Neural crest cell (in vitro differentiated cells): Measurements from ENCODE around the gene ELAC2. TPM values are rescaled to one million over a fixed set of nuclear protein-coding genes. Genes with fewer than 3 reads are reported as not detected.
A peak's percentile ranks its signal among the peaks of the same experiment; 100 is the strongest.

ENCODE experiments used
- DNase-seq: peaks from one replicate; pipeline ENCODE4 v3.0.0; 2021; ENCODE audit warnings: low read depth, mixed read lengths, low spot score
- H3K27ac Mint-ChIP-seq: one replicate; pipeline ENCODE4 v1.8.0; 2021; ENCODE audit warnings: mild to moderate bottlenecking, mixed read lengths; ENCODE audit not compliant: unreplicated experiment
- H3K27me3 Mint-ChIP-seq: 2 replicates; pipeline ENCODE4 v1.8.0; 2021; ENCODE audit warnings: low read depth, mild to moderate bottlenecking, mixed read lengths
- H3K36me3 Mint-ChIP-seq: 2 replicates; pipeline ENCODE4 v1.8.0; 2021; ENCODE audit warnings: low read depth, mild to moderate bottlenecking, mixed read lengths
- H3K4me1 Mint-ChIP-seq: 2 replicates; pipeline ENCODE4 v1.8.0; 2021; ENCODE audit warnings: mixed read lengths
- H3K4me3 Mint-ChIP-seq: one replicate; pipeline ENCODE4 v1.8.0; 2021; ENCODE audit warnings: mild to moderate bottlenecking, mixed read lengths
- H3K9me3 Mint-ChIP-seq: 2 replicates; pipeline ENCODE4 v1.8.0; 2021; ENCODE audit warnings: mixed read lengths
- total RNA-seq: library from RNA; stranded (reverse); gene quantifications from 2 replicates; pipeline ENCODE4 v1.2.1, GENCODE V29; 2021
- TF ChIP-seq, protein P1 (sequence below): fragments of 200-600 bp; sonication (generic); conservative IDR thresholded peaks from 2 replicates; pipeline ENCODE4 v1.5.0; 2021; ENCODE audit warnings: antibody characterized with exemption, mild to moderate bottlenecking

Gene ELAC2
- total RNA-seq, 1 donor from 2014 or later: 66.9 TPM

GRCh38 chr17:13016881-13017654, 759 bp downstream of the ELAC2 start:
- H3K4me3 Mint-ChIP-seq: peak overlapping the region; percentile 96
- peaks cover 17% of the 10 kb centered on the region for H3K4me1 Mint-ChIP-seq
- H3K9me3 Mint-ChIP-seq: no peaks in the 10 kb centered on the region
- H3K36me3 Mint-ChIP-seq: peaks cover 4% of the 10 kb centered on the region
- TF ChIP-seq, protein P1, sequence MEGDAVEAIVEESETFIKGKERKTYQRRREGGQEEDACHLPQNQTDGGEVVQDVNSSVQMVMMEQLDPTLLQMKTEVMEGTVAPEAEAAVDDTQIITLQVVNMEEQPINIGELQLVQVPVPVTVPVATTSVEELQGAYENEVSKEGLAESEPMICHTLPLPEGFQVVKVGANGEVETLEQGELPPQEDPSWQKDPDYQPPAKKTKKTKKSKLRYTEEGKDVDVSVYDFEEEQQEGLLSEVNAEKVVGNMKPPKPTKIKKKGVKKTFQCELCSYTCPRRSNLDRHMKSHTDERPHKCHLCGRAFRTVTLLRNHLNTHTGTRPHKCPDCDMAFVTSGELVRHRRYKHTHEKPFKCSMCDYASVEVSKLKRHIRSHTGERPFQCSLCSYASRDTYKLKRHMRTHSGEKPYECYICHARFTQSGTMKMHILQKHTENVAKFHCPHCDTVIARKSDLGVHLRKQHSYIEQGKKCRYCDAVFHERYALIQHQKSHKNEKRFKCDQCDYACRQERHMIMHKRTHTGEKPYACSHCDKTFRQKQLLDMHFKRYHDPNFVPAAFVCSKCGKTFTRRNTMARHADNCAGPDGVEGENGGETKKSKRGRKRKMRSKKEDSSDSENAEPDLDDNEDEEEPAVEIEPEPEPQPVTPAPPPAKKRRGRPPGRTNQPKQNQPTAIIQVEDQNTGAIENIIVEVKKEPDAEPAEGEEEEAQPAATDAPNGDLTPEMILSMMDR: no peak
- H3K27ac Mint-ChIP-seq: no peak overlapping the region
- no peak for DNase-seq
- no peaks in the 10 kb centered on the region for H3K27me3 Mint-ChIP-seq

- H3K27ac Mint-ChIP-seq: no peak overlapping the region
- no peak for DNase-seq
- peaks cover 17% of the 10 kb centered on the region for H3K4me1 Mint-ChIP-seq
- H3K27me3 Mint-ChIP-seq: no peaks in the 10 kb centered on the region
- TF ChIP-seq, protein P1: no peak
- H3K4me3 Mint-ChIP-seq: peak overlapping the region; percentile 63
- no peaks in the 10 kb centered on the region for H3K9me3 Mint-ChIP-seq
- peaks cover 10% of the 10 kb centered on the region for H3K36me3 Mint-ChIP-seq
Observed at GRCh38 chr17:13014801-13015200, 3.0 kb downstream of the ELAC2 start.

DNA sequence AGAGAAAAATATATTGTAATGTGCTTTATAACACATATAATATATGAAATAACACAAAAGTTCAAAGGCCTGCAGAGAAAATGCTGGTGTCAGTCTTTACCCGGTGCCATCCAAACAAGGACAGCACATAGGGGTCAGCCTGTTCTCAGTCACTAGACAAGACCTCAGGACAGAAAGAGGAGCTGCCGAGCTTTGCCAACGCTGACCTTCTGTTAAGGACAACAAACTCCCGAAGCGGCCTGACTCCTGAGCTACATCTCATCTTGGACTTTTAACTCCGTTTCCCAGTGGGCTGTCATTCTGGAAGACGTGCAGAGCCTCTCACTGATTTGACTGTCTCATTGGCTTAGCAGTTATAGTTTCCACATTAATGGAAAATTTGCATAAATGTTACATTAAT, 6.9 kb downstream of the ELAC2 start:
- Mint-ChIP-seq H3K9me3 (no peaks in the 10 kb centered on the region), H3K27ac (no peak overlapping the region)

GRCh38 chr17:13008461-13008860, 9.4 kb downstream of the ELAC2 start:
- peaks cover 9% of the 10 kb centered on the region for H3K36me3 Mint-ChIP-seq
- no peaks in the 10 kb centered on the region for H3K27me3 Mint-ChIP-seq
- no peaks in the 10 kb centered on the region for H3K4me1 Mint-ChIP-seq
- DNase-seq: no peak
- H3K27ac Mint-ChIP-seq: no peak overlapping the region
- no peaks in the 10 kb centered on the region for H3K9me3 Mint-ChIP-seq
- H3K4me3 Mint-ChIP-seq: no peak overlapping the region
- TF ChIP-seq, protein P1: no peak

More for the DNA sequence above, 6.9 kb downstream of the ELAC2 start:
- no peaks in the 10 kb centered on the region for H3K27me3 Mint-ChIP-seq
- H3K4me3 Mint-ChIP-seq: no peak overlapping the region
- peaks cover 13% of the 10 kb centered on the region for H3K36me3 Mint-ChIP-seq
- H3K4me1 Mint-ChIP-seq: no peaks in the 10 kb centered on the region
- TF ChIP-seq, protein P1: no peak
- DNase-seq: no peak

GRCh38 chr17:13005530-13005929, 12.3 kb downstream of the ELAC2 start:
- Mint-ChIP-seq H3K4me3 (no peak overlapping the region), H3K9me3 (no peaks in the 10 kb centered on the region), H3K27me3 (no peaks in the 10 kb centered on the region), H3K36me3 (peaks cover 7% of the 10 kb centered on the region), H3K27ac (no peak overlapping the region), H3K4me1 (no peaks in the 10 kb centered on the region)
- no peak for DNase-seq
- TF ChIP-seq, protein P1: no peak
